ENCODE measurements around the gene PPP1R13B.

PPP1R13B gene

DNA sequence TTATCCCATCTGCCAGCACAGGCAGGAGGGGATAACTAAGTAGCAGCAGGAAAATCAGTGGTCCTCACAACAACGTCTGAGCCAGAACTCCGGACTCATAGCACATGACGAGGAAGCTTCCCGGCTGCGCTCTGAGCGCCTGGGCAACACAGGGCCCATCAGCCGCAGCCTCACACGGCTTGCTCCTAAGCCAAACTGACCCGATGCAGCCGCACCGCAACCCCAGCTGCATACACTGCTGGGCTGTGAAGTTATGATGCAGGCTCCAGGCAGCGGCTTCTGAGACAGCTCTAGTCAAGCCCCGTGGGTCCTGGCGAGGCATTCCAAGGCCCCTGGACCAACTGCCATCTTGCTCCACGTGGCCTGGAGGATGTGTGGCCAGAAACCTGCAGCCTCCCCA is 103.7 kb downstream of the PPP1R13B start:
- DNase-seq (ENCODE audit: low read depth, low spot score) = no peak

DNA sequence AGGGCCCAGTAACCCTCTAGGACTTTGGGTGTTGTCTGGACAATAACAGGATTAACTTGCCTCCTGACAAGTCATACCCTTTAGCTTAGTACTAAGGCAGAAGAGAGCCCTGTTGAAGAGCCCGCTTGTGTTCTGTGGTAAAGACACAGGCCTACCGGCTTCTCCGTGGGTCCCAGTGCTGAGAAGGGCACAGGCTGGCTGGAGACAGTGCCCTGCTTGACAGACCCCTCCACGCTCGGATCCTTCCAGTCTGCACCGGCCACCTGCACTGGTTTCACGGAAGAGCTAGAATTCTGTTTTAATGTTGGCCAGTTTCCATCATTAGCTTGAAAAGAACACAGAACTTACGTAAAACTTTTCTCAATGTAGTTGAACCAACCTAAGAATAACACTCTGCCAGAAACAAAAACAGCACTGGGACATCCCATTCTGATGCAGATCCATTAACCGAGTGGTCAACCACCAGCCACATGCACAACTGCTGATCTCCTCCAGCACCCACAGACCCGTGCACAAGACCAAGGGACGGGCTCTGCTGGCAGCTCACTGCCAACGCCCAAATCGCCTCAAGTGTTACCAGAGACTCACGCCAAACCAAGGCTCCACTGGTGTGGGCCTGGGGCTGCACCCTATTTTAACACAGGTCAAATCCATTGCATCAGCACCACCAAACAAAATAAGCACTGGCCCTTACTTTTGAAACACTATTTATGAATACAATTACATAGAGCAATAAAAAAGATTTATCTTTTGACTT is 104.7 kb downstream of the PPP1R13B start:
- DNase-seq (ENCODE audit: low read depth, low spot score) = no peak

DNA sequence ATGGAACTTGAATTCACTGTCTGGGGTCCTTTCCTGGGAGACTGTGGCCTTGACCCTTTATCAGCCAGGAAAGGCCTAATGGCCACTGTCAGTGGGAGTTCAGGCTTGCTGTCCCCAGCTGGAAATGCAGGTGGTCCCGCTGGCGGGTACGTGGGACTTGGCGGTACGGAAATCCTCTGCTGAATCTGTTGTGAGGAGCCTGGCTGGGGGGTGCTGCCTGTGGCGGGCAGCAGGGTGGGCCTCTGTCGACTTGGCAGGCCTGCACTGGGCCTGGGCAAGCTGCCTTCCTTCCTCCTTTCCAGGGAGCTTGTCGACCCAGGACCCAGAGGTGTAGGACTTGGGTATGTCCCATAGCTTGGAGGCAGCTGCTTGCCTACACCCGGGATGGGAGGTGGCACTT is 105.5 kb downstream of the PPP1R13B start:
- no peak for DNase-seq (ENCODE audit: low read depth, low spot score)

DNA sequence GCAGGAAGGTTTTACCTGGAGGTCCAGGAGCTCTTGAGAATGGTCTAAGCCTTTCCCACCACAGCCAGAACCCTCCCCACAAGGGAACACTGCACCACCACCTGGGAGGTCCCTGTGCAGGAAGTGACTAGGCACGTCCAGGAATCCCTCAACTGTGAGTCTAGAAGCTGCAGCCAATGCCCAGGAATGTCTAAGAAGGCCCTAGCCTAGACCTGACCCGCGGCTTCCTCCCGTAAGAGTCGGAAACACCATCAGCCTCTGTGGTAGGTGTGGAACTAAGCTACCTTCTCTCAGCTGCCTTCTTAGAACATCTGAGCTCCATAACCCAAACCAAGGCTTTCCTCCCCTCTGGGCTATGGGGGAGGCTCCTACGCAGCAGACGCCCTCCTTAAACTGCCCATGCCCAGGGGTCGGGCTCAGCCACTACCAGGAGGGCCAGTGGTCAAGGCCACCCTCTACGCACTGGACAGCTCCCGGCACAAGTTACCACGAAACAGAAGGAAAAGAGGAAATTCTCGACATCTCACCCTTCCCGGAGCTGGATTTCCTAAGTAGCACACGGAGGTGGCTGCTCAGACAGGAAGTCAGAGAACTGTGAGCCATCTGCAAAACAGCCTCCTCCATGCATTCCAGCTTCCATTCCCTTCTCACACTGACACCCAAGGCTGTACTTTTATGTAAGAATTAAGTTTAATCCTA is 106.2 kb downstream of the PPP1R13B start:
- no peak for DNase-seq (ENCODE audit: low read depth, low spot score)

DNA sequence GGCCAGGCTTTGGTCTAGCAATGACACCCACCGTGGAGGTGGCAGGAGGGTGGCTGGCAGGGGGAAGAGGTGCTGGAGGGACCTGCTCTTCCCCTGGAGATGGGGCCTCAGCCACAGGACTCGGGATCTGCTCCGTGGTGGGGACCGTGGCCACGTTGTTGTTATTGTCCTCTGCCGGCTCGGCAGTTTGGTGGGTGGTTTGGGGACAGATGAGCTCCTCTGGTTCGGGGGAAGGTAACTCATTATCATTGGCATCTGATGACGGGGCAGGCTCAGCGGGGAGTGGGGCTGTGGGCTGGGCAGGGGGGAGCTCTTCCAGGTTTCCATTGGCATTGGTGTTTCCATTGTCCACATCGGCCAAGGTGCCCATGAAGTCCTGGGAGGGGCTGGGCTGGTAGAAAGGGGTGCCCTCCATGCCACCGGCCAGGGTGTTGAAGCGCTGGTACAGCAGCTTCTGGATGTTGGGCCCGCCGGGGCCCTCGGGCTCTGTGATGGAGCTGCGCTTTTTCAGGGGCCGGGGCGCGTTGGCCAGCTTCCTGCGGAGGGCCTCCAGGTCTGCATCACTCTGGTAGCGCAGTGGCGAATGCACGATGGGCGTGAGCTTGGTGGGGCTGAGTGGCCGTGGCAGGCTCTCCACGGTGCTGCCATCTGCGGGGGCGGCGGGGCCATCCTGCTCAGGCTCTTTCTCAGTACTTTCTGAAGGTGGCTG is 107.4 kb downstream of the PPP1R13B start:
- no peak for DNase-seq (ENCODE audit: low read depth, low spot score)

DNA sequence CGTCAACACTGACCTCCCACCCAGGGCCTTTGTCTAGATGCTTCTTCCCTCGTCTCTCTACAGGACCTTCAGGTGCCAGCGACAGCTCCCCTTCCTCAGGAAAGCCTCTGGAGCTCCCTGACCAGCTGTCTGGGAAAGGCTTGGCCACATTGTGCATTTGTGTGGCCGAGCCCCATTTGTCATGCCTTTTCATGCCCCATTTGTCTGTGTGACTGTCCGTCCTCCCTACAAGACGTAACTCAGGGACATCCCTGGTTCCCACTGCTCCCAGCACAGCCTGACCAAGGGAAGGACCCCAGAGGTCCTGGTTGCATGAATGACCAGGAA is 107.9 kb downstream of the PPP1R13B start:
- no peak for DNase-seq (ENCODE audit: low read depth, low spot score)

DNA sequence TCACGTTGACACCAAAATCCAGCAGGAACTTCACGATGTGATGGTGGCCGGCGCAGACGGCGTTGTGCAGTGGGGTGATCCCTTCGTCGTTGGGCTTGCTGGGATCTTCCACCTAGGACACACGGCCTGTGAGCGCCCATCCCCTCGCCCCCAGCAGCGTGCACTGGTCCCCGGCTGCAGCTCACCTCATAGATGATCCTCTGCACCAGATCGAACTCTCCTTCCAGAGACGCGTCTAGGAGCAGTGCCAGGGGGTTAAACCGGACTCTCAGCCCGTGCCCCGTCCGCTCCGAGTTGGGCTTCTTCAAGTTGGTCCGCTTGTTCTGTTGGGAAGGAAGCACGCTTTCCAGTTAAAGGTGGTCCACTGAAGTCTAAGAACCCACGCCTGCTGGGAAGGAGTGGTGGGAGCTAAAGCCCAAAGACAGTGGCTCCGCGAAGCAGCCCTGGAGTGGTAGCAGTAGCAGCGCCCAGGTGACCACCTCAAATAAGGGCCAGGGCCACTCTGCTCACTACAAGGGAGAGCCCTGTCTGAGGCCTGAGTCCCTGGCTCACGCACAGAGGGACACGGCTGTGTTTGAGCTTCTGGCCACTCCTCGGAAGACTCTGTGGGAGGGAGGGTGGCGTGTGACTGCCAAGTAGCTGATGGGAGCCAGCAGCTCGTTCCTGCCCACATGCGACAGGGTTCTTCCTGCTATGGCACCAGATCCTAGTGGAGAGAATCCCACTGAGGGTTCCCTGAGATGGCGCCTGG is 108.5 kb downstream of the PPP1R13B start:
- no peak for DNase-seq (ENCODE audit: low read depth, low spot score)

DNA sequence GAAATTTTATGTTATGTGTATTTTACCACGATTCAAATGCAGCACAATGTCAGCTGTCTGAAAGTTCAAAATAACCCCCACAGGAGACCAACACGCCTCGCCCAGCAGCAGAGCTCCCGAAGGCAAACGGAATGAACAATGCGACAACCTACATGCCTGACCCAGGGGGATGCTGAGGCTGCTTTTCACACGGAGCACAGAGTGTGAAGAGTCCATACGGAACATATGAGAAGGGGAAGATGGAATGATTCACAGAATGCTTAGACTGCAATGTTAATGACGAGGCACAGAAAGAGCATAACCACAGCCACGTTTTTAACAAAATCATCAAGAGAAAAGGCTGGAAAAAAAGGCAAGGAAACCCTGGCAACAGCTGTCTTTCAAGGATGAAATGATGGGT is 109.2 kb downstream of the PPP1R13B start:
- DNase-seq (ENCODE audit: low read depth, low spot score) = no peak

DNA sequence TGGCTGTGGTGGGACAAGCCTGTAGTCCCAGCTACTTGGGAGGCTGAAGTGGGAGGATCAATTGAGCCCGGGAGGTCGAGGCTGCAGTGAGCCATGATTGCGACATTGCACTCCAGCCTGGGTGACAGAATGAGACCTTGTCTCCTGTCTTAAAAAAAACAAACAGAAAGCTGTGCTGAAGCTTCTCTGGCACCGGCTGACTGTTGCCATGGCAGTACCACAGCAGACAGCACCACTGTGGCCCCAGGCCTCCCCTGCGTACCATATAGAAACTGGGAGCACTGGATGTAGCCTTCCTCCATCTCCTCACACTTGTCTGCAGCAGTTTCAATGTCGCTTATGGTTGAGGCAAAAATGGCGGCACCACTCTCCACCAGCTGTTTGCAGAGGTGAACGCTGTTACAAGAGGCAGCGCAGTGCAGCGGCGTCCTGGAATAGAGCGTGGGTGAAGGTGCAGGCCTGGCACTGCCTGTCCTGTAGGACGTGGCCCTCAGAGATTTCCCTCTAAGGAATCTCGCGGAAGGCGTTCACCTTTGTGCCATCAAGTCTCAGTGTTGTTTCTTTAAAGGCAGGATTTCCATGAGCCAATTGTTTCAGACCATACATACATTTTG is 109.8 kb downstream of the PPP1R13B start:
- DNase-seq (ENCODE audit: low read depth, low spot score) = no peak

DNA sequence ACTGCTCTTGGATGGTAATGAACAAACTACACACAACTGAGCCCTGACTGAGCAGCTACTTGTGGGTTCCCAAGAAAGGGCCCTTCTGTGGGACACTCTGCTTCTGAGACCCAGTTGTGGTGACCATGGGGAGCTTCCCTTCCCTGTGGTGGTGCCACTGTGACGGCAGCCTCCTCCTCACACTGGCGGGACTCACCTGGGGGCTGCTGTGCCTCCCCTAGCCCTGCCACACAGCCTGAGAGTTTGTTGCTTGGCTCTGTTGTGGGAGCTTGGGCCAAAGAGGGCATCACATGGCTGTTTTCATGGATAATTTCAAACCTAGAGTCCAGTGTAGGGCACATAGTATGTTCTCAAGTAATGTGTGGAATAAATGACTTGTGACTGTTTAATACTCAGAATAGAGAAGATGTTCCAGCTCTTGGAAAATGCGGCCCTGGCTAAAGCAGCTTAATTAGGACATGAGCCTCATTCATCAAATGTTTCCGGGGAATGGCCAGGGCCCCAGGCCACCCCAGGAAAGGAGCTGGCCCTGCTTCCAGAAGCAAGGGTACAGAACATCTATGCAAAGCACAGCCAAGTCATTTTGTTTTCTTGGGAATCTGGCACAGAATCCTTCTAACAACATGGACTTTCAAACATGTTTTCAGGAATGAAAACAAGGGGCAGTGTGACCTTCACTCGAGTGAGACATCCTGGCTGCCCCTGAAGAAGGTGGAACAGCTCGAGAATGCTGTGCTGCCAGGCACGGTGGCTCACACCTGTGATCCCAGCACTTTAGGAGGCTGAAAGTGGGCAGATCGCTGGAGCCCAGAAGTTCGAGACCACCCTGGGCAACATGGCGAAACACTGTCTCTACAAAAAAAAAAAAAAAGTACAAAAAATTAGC is 110.6 kb downstream of the PPP1R13B start:
- no peak for DNase-seq (ENCODE audit: low read depth, low spot score)

DNA sequence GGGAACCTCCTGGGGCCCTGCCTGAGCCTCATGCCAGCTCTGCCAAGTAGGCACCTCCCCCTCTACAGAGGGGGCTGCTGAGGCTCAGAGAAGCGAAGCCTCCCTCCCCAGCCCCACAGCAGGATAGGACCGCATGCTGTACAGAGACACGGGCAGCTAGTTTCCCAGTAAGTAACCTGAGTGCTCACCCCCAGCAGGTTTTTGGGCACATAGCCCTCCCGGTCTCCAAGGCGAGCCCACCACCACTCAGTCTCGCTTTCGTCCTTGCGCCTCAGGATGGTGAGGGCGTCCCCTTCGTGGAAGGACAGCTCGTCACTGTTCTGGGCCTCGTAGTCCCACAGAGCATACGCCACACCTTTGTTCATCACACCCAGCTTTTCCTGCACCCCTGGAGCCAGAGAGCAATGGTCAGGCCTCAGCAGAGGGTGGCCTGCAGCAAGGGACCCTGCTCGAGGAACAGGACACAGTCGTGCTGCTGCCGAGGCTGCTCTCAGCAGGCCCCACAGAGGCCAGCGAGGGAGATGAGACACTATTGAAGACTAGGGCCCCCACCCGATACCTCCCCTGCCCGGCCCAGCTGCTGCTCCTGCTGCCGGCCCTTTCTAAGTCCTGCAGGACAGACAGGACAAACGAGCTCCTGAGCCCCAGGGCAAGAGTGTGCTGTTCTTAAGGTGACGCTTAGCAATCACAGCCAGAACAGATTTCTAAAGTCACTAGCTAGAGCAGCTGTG is 111.4 kb downstream of the PPP1R13B start:
- no peak for DNase-seq (ENCODE audit: low read depth, low spot score)

DNA sequence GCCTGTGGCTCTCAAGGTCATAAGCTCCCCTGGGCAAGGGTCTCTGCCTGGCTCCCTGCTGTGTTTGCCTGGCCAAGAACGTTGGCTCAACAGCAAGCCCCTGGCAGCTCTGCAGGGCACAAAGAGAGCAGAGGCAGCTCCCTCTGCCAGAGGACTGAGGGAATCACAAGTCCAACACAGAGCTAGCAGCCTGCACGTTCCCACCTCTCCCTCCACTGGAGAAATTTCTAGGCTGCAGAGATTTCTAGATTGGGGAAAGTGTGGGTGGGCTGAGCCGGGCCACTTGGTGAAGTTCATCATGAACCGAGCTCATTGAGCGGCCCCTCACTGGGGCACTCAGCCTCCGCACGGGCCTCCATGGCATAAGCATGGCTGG is 111.9 kb downstream of the PPP1R13B start:
- no peak for DNase-seq (ENCODE audit: low read depth, low spot score)

DNA sequence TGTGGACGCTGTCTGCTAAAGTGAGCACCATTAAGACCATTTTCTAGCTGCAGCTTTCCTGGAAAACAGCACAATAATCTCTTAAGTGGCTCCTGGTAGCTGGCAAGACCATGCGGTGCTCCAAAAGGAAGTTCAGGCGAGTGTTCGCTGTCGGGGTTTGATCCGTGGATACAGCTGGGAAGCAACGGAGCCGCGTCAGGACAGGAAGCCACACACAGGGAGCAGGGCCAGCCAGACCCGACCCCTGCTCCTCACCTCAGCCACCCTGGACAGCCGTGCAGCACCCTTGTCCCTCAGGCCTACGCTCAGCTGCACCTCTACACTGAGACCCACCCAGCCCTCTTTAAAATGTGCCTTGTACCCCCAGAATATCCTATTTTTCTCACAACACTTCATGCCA is 112.4 kb downstream of the PPP1R13B start:
- no peak for DNase-seq (ENCODE audit: low read depth, low spot score)

DNA sequence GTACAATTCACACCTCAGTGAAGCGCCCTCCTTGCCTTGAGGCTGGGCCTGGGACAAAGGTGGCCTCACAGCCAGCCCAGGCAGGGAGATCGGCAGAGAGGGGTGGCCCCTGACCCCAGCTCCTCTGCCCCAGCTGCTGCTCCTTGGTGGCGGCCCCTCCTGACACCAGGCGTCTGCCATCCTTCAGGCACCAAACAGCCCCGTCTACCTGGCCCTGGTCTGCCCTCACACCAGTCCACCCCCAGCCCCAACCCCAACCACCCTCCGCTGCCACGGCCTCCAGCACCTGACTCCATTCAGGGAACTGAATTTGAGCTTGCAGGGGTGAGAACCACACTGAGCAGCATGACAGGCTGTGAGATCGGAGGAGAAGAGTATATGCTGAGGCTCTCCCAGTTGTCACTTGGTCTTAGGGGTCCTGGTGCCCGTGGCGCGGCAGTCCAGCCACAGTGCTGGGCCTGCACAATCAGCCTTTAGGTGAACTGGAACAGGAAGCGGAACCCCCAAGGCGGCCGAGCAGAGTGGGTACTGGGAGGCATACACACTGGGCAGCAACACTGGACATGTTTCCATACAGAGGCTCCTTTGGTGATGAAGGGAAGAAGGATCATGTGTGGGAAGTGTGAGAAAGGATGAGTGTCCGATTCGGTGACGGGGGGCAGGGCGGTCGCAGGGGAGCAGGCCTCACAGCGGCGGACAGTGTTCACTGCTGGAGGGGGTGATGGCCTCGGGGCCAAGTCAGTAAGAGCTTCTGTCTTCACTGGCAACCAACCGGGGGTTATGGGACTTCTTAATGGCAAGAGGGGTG is 113.1 kb downstream of the PPP1R13B start:
- DNase-seq (ENCODE audit: low read depth, low spot score) = no peak

DNA sequence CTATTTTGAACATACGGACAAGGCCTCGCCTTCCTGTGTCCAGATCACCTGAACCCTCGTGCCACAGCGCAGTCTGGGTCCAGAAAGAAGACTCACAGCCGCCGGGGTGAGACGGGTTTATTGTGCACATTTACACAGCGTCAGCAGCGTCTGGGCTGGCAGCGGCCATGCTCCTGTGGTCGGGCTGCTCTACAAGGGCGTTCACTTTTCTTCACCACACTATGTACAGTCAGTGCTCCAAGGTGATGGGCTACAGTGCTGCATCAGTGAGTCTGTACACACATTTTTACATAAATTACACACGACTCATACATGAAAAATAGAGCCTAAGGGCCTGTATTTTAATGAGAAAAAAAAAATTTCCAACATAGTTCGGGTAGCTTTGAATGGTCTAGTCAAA is 113.7 kb downstream of the PPP1R13B start:
- no peak for DNase-seq (ENCODE audit: low read depth, low spot score)

DNA sequence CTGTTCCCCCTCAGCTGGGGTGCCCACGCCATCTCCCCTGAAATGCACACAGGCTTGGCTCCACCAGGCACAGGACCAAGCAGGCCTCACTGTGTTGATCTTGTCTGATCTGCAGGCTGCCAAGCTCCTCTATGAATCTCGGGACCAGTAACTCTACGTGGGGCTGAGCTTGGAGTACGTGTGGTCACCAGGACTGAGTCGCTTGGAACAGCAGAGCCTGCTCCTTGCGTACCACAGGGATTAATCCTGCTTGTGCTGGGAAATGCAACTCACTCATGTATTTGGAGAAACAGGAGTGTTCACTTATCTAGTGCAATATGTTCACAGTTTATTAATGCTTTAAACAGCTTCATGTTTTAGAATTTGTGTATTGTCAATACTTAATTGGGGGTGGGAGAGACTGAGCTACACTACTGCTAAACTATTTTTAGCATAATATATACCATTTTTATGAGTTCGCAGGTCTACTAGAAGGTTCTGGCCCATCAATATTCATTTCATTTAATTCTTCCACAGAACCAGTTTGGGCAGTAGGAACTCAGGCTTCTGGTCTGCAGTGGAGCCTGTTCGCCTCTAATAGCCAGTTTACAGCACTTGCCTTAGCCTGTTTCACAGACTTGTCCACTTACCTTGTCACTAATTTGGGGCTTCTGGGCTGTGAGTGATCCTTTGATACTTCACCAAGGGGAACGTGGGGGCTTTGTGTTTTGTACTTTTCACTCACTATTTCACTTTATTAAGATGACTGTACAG is 114.3 kb downstream of the PPP1R13B start:
- DNase-seq (ENCODE audit: low read depth, low spot score) = no peak

DNA sequence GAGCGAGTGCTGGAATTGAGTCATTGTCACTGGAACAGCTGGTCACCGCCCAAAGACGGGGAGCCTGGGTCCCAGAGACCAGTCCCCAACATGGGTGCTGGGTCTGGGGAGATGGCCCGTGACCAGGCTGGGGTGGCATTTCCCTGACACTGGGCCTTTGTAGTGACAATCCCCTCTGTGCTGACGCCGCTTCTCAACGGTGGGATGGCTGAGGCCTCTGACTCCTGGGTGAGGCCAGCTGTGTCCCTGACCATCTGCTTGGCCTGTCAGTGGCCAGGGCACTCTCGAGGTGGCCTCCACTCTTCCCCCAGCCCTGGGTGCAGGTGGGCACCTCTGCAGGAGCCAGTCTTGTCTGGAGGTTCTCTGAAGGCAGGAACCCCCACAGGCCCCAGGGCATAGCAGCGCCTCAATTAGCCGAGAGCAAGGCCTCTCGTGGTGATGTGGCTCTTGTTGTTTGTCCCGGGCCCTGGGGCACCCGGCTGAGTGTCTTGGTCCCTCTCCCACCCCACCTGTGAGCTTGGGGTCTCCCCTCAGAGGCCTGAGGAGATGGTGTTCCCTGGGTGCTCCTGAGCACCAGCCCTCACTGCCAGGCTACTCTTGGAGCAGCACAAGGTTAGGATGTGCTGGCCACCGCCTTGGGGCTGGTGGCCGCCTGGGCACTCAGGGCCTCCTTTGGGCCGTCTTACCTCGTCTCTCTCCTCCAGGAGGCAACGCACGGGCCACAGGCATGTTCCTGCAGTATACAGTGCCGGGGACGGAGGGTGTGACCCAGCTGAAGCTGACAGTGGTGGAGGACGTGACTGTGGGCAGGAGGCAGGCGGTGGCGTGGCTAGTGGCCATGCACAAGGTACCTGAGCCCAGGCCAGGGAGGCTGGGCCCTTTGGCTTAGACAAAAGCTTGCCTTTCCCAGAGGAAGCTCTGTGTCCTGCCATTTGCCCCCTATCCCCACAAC is 115.2 kb downstream of the PPP1R13B start:
- DNase-seq (ENCODE audit: low read depth, low spot score) = no peak

Data from activated naive CD8-positive, alpha-beta T cell treated with anti-CD3 and anti-CD28 coated beads, Interleukin-2, amount 50 U/mL, for 16 hours (primary cell).